ENCODE results near the gene TMUB1. TPM values are rescaled to one million over a fixed set of nuclear protein-coding genes. Genes with fewer than 3 reads are reported as not detected.

Gene TMUB1
- total RNA-seq, 2 experiments from 2014 or later: 56.0 to 59.6 TPM

GRCh38 chr7:151048911-151049463 is 34.3 kb downstream of the TMUB1 start:
- H3K4me2 ChIP-seq (ENCODE audit: low read length): no peak overlapping the region
- H3K4me1 ChIP-seq (ENCODE audit: insufficient read depth, low read length, poor library complexity, severe bottlenecking): peaks cover 7% of the 10 kb centered on the region
- intact Hi-C loops (cut with micrococcal nuclease; ENCODE audit: unreplicated experiment): no loop called here
- H3K27ac ChIP-seq (ENCODE audit: low read depth, low read length, poor library complexity, severe bottlenecking): no peak overlapping the region
- DNase-seq (ENCODE audit: low spot score): no peak
- BruUV-seq (replicated peaks): no TSS peak
- no peaks in the 10 kb centered on the region for H4K20me1 ChIP-seq (ENCODE audit: insufficient read depth, low read length)
- no peak overlapping the region for H2AFZ ChIP-seq (ENCODE audit: low read length)
- TF ChIP-seq EZH2phosphoT487 (IDR thresholded peaks at IDR 0.05; ENCODE audit: borderline replicate concordance, low read depth, low read length): no peak
- TF ChIP-seq CTCF (conservative IDR thresholded peaks at IDR 0.05; ENCODE audit: low read length): no peak
- ChIA-PET CTCF (ENCODE audit: unreplicated experiment) (no interaction called here), POLR2A (no interaction called here)
- H3K79me2 ChIP-seq (ENCODE audit: insufficient read depth, low read depth, low read length): no peaks in the 10 kb centered on the region
- no peak overlapping the region for H3K4me3 ChIP-seq (ENCODE audit: low read depth, low read length, poor library complexity, severe bottlenecking)
- no peaks in the 10 kb centered on the region for H3K36me3 ChIP-seq (ENCODE audit: insufficient read depth, low read length)
- H3K9me2 ChIP-seq (ENCODE audit: insufficient read depth, low read length): no peaks in the 10 kb centered on the region
- H3K9me3 ChIP-seq (ENCODE audit: low read length): no peaks in the 10 kb centered on the region

GRCh38 chr7:151047976-151048815 is 35.1 kb downstream of the TMUB1 start, which contains the start of gene ASIC3:
TSS of gene ASIC3 (plus strand) at chr7:151048531. CDS start at chr7:151048886, 355 bp downstream.
- ChIA-PET CTCF (ENCODE audit: unreplicated experiment) (no interaction called here), POLR2A (interaction anchor here (0.6 kb wide), 1 partner anchor 204 kb away, joined by 4 read pairs; no protein-coding TSS in a partner anchor)
- Histone ChIP-seq H3K36me3 (ENCODE audit: insufficient read depth, low read length) (no peaks in the 10 kb centered on the region), H3K9me2 (ENCODE audit: insufficient read depth, low read length) (no peaks in the 10 kb centered on the region), H2AFZ (ENCODE audit: low read length) (no peak within 1 kb of the TSS), H3K79me2 (ENCODE audit: insufficient read depth, low read depth, low read length) (no peaks in the 10 kb centered on the region), H4K20me1 (ENCODE audit: insufficient read depth, low read length) (no peaks in the 10 kb centered on the region), H3K27ac (ENCODE audit: low read depth, low read length, poor library complexity, severe bottlenecking) (no peak within 1 kb of the TSS), H3K4me3 (ENCODE audit: low read depth, low read length, poor library complexity, severe bottlenecking) (no peak within 1 kb of the TSS), H3K9me3 (ENCODE audit: low read length) (no peaks in the 10 kb centered on the region), H3K4me1 (ENCODE audit: insufficient read depth, low read length, poor library complexity, severe bottlenecking) (peaks cover 3% of the 10 kb centered on the region), H3K4me2 (ENCODE audit: low read length) (no peak within 1 kb of the TSS)
- TF ChIP-seq CTCF (conservative IDR thresholded peaks at IDR 0.05; ENCODE audit: low read length) (no peak), EZH2phosphoT487 (IDR thresholded peaks at IDR 0.05; ENCODE audit: borderline replicate concordance, low read depth, low read length) (no peak)
- intact Hi-C loops (cut with micrococcal nuclease; ENCODE audit: unreplicated experiment): no loop called here
- BruUV-seq (replicated peaks): no TSS peak
- DNase-seq (ENCODE audit: low spot score): no peak

Measured in OCI-LY7 (cell line).